Right renal cortex interstitium (tissue), 3 donors: ENCODE results near the gene KCND3. TPM values are rescaled to one million over a fixed set of nuclear protein-coding genes. Genes with fewer than 3 reads are reported as not detected.

Source experiments
- DNase-seq, 3 donors: peaks; one replicate each; pipeline ENCODE4 v3.0.0-alpha.2; 2013; ENCODE audit warnings: low read depth in 3 of 3, low spot score in 2 of 3
- polyA plus RNA-seq, 3 donors: library from polyadenylated mRNA; unstranded; fragments of 120-200 nt; gene quantifications; one replicate each; pipeline ENCODE4 v1.2.1, GENCODE V29; 2013; ENCODE audit not compliant: insufficient read length in 3 of 3

Gene KCND3
- polyA plus RNA-seq, 3 donors = 1.2 to 1.7 (median 1.3) TPM

GRCh38 chr1:111887385-111887784 is 102.1 kb downstream of the KCND3 start:
- no peak for DNase-seq

DNA sequence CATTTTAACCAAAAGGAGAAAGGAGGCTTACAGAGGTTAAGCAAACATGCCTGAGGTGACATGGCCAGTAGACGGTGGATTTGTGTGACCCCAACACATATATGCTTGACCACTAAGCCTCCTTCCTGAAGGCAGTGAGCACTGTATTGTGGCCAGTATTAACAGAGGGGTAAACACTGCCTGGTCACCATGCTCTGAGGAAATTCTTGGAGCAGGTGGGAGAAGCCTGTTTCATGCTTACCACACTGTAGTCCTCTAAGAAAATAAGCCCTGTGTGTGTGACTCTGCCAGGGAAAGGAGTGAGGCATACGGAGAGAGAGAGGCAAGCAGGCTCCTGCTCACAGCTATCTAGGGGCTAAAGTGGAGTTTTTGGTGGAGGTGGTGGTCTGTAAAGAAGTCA is 102.7 kb downstream of the KCND3 start:
- no peak for DNase-seq

DNA sequence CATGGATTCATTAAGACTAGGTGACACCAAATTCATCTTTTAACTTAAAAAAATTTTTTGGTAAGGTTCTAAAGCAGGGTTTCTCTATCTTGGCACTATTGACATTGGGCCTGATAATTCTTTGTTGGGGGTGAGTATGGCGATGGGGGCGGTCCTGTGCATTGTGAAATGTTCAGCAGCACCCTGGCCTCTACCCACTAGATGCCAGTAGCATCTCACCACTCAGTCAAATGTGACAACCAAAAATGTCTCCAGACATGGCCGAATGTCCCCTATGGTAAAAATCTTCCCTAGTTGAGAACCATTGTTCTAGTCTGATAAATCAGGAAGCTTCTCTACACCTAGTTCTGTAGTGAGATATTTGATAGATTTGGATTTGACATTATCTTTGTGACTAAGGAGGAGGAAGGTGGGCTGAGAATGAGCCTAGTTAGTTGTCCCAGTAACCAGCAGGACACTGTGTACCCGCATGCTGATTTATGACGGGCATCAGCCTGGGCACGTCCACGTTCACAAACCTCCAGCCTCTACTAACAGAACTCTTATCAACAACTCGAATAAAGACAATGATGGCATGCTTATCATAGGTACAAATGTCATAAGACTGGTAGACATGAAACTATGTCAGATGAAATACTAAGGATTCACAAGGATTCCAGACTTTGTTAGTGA is 104.6 kb downstream of the KCND3 start:
- DNase-seq = no peak

- no peak for DNase-seq
Measured at GRCh38 chr1:111882986-111883560, 106.4 kb downstream of the KCND3 start.

- no peak for DNase-seq
Measured at GRCh38 chr1:111882559-111882958, 106.9 kb downstream of the KCND3 start.

- DNase-seq = no peak
Measured at GRCh38 chr1:111880881-111881837, 108.3 kb downstream of the KCND3 start.

GRCh38 chr1:111879081-111879480 is 110.4 kb downstream of the KCND3 start:
- DNase-seq = no peak

DNA sequence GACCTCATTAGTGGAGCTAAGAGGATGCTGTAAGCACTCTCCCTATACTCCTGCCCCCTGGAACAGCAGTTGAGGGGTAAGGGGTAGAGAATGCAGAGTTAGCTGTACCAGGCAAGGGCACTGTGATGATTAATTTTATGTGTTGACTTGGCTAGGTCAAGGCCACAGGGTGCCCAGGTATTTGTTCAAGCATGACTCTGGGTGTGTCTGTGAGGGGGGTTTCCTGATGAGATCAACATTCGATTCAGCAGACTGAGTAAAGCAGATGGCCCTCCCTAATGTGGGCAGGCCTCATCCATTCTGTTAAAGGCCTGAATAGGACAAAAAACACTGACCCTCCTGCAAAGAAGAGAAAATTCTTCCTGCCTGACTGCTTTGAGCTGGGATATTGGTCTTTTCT is 110.8 kb downstream of the KCND3 start:
- no peak for DNase-seq

DNA sequence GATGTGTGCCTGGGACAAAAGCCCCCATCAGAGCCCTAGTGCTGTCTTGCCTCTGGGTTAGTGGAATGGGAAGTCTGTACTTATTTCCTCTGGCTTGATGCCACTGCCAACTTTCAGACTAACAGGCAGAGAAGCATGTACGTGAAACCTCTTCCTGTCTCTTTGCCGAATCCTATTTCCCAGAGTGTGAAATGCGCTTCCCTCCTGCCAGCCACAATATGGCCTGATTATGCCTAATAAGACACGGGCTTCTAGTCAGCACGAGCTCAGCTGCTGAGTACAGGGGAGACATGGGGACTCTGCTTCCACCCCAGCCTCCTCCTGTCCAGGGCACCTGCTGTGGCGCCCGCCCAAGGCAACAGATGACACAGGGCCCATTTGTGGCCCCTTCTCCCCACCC is 111.4 kb downstream of the KCND3 start:
- no peak for DNase-seq

DNA sequence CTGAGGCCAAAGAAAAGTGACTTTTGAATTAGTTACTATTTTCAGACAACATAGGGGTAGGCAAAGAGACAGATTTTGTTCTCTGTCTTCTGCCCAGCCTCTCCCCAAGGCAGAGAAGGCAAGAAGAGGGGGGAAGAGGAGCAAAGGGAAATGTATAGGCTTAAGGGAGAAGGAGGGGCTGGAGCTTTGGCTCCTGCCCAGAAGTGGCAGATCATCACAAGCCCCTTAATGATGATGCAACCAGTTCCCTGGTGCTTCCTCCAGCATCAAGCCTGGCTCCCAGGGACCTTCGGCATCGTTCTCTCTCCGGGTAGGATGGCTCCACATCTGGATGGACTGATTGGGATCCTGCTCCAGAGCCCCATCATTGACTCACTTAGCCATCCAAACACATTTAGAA is 112.8 kb downstream of the KCND3 start:
- DNase-seq = no peak

- DNase-seq = no peak
Measured at GRCh38 chr1:111875640-111876039, 113.8 kb downstream of the KCND3 start.

- DNase-seq = no peak
Measured at GRCh38 chr1:111873460-111874030, 115.9 kb downstream of the KCND3 start.

DNA sequence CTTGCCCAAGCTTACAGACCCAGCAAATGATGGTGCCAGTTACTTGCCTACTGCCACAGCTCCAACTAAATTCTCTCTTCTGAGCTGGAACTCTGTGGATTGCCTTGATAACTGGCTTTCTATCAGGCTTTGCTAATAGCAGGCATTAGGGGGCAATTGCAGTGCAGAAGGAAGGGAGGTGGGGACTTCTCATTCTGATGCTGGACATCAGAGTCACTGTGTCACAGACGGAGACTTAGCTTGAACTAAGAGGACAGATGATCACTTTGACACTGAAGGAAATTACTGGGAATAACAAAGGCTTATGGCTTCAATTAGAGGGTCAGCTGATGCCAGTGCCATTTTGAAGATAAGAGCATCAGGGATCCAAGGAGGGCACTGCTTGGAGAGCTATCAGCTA is 119.3 kb downstream of the KCND3 start:
- DNase-seq = no peak

GRCh38 chr1:111867868-111868440 is 121.5 kb downstream of the KCND3 start:
- DNase-seq = no peak

DNA sequence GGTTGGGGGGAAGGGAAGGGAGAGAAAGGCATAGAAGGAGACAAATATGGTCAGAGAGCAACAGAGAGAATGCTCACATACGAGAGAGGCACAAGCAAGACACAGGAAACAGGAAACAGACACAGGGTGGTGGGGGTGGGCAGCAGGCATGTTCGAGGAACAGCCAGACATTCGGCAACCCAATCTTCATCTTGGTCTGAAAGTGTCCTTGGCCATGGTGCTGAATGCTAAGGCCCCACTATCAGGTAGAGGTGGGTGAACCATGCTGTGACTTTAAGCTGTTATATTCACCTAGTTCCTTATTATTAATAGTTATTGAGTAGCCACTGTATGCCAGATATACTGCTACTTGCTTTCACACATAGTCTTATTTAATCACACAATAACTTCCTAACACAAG is 124.6 kb downstream of the KCND3 start:
- DNase-seq = peak in 1 of 3 donors; percentile 12

DNA sequence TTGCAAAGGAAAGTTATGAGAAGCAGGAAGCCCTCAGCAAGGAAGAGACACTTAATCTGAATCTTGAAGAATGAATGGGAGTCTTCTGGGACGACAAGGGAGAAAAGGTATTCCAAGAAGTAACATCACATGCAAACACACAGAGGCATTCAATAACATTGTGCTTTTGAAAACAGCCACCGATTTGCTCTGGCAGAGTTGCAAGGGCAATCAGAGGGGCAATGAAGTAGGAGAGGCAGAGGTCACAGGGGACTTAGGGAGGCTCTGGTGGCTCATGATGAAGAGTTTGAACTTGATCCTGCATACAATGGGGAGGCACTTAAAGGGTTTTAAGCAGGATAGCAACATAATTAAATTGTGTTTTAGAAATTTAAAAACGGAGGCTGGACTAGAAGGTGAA is 126.1 kb downstream of the KCND3 start:
- no peak for DNase-seq

DNA sequence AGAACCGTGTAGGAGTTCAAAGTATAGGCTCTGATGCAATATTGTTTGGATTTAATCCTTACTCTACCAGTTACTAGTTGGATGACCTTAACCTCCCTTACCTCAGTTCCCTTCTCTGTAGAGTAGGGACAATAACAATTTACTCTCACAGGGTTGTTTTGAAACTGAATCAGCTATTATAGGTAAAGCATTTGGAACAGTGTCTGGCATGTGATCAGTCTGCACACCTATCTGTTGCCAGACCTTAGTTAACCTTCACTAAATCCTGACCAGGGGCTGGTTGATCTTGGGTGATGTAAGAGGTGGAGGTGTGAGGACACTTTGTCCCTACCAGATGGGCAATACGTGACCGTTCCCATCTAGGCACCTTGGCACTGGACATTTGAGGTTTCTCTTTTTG is 126.9 kb downstream of the KCND3 start:
- no peak for DNase-seq

GRCh38 chr1:111861523-111861922 is 127.9 kb downstream of the KCND3 start:
- DNase-seq = no peak

DNA sequence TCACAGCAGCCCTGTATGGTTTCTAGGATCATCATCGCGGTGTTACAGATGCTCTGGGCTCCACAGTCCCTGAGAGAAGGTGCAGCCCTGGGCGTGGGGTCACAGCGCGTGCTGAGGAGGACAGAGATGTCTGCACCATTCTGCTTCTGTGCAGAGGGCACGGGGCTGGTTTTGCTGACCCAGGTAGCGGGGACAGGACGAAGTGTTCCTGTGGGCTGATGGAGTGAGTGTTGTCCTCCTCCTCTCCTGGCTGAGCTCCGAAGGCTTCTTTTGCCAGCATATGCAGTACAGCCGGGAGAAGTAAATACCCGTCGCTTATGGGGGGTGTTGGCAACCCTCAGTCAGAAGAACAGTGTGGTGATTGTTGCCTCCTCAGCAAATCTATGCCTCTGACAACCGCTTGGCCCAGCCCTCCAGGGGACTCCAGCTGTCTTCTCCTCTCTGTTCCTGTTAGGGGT is 132.2 kb downstream of the KCND3 start:
- no peak for DNase-seq

- DNase-seq = no peak
Measured at GRCh38 chr1:111856411-111857185, 132.9 kb downstream of the KCND3 start.
